ENCODE measurements around the gene PLA2R1.

DNA sequence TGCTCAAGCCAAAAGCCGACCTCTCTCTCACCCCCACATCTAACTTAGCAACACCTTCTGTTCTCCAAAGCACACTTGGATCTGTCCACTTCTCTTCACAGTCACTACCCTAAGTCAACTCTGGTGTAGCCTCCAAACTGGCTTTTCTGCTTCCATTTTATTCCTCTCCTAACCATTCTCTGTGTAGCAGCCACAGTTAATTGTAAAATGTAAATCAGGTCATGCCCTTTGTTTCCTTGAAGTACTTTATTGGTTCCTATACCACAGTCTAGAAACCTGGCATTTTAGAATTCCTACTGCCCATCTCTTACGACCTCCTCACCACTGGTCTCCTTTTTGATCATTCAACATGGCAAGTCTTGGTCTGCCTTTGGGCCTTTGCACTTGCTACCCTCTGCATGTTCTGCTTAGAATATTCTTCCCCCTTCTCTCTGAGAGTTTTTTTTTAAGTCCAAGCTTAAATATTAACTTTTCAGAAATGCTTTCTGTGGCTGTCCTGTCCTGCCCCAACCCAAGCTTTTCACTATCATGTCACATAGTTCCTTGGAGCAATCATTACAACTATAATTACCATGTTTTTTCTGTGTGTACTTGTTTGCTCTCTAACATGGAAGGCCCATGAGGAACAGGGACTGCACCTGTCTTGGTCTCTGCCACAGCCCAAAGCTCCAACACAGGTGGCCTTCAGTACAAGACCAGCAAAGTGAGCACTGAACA, 42.9 kb downstream of the PLA2R1 start:
- TF ChIP-seq, protein P1, sequence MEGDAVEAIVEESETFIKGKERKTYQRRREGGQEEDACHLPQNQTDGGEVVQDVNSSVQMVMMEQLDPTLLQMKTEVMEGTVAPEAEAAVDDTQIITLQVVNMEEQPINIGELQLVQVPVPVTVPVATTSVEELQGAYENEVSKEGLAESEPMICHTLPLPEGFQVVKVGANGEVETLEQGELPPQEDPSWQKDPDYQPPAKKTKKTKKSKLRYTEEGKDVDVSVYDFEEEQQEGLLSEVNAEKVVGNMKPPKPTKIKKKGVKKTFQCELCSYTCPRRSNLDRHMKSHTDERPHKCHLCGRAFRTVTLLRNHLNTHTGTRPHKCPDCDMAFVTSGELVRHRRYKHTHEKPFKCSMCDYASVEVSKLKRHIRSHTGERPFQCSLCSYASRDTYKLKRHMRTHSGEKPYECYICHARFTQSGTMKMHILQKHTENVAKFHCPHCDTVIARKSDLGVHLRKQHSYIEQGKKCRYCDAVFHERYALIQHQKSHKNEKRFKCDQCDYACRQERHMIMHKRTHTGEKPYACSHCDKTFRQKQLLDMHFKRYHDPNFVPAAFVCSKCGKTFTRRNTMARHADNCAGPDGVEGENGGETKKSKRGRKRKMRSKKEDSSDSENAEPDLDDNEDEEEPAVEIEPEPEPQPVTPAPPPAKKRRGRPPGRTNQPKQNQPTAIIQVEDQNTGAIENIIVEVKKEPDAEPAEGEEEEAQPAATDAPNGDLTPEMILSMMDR (IDR thresholded peaks at IDR 0.05; ENCODE audit: low read depth, low read length) = no peak
- TF ChIP-seq EZH2phosphoT487 (IDR thresholded peaks at IDR 0.05; ENCODE audit: low read depth) = no peak

Measured in OCI-LY3 (cell line).